ENCODE data around the gene CWC22. TPM values are rescaled to one million over a fixed set of nuclear protein-coding genes. Genes with fewer than 3 reads are reported as not detected.
A peak's percentile ranks its signal among the peaks of the same experiment; 100 is the strongest.

Gene CWC22
- total and polyA plus RNA-seq, 4 experiments from 2014 or later, result 18.1 to 31.1 (median 28.2) TPM

DNA sequence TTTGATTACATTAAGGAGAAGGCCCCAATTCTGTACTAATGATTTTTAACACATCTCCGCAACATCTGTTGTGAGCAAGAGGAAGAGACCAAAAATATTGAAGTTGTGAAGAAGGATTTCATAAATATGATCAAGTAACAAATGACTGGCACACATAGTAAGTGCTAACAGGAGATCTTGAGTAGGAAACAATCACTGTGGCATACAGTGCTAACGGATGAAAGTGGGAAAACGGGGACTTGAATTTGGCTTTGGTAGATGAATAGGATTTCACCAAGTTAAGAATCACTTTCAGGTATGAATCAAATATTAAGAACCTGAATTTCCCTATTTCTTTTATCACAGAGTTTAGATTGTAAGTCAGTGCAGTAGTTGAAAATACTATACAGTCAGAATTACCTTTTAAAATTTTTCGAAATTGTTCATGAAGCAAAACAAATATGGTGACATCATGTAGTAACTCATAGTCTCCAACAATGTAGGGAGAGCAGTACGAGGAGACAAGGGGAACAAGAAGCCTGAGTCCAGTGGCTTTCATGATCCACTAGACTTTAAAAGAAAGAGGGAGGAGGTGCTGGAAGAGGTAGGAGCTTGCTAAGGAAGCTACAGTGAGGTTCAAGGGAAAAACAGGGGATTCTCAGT is 16.3 kb downstream of the CWC22 start:
- intact Hi-C loops (cut with micrococcal nuclease), result no loop called here
- no peaks in the 10 kb centered on the region for H3K27me3 Mint-ChIP-seq
- POLR2A ChIA-PET (ENCODE audit: partially characterized antibody), result no interaction called here

DNA sequence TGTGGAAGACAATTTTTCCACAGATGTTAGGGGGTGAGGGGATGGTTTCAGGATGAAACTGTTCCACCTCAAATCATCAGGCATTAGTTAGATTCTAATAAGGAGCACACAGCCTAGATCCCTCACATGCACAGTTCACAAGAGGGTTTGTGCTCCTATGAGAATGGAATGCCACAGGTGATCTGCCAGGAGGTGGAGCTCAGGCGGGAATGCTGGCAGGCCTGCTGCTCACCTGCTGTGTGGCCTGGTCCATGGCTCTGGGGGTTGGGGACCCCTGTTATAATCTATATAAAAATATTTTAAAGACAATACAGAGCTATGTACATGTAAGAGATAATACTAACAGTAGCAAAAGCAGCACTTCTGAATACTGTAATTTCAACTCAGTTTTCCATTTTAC is 19.2 kb downstream of the CWC22 start:
- peaks cover 57% of the 10 kb centered on the region for H3K36me3 ChIP-seq (ENCODE audit: insufficient read depth, low read length)
- no peak overlapping the region for H3K4me3 Mint-ChIP-seq
- H3K27ac ChIP-seq (ENCODE audit: low read depth, low read length), result no peak overlapping the region
- ChIA-PET POLR2A (ENCODE audit: partially characterized antibody) (interaction anchor here (0.6 kb wide), 1 partner anchor 16 kb away, joined by 3 read pairs; no protein-coding TSS in a partner anchor), CTCF (ENCODE audit: partially characterized antibody) (no interaction called here)
- no peak overlapping the region for H3K27ac Mint-ChIP-seq
- peaks cover 70 to 78% of the 10 kb centered on the region in 2 donors for H3K36me3 Mint-ChIP-seq
- intact Hi-C loops (cut with micrococcal nuclease), result no loop called here
- H3K4me1 ChIP-seq (ENCODE audit: insufficient read depth, low read length), result peaks cover 14% of the 10 kb centered on the region
- no peak overlapping the region for H3K4me3 ChIP-seq (ENCODE audit: low read length in 2 of 2)
- no peaks in the 10 kb centered on the region for H3K27me3 ChIP-seq (ENCODE audit: insufficient read depth, low read length)
- no peak for DNase-seq
- no peaks in the 10 kb centered on the region for H3K9me3 Mint-ChIP-seq
- no peaks in the 10 kb centered on the region for H3K27me3 Mint-ChIP-seq
- H3K4me1 Mint-ChIP-seq, result peaks cover 19 to 28% (median 25%) of the 10 kb centered on the region in 4 donors
- H3K9me3 ChIP-seq (ENCODE audit: control insufficient read depth in 1 of 2, low read length in 2 of 2), result no peaks in the 10 kb centered on the region

More for the DNA sequence above, 16.3 kb downstream of the CWC22 start:
- H3K27ac Mint-ChIP-seq, result peak overlapping the region in 4 of 7 donors; percentile 1 to 39 (median 16)
- peaks cover 37% of the 10 kb centered on the region for H3K36me3 ChIP-seq (ENCODE audit: insufficient read depth, low read length)
- H3K4me3 ChIP-seq (ENCODE audit: low read length in 2 of 2), result no peak overlapping the region
- H3K4me1 Mint-ChIP-seq, result peaks cover 31 to 46% (median 39%) of the 10 kb centered on the region in 4 donors
- H3K27me3 ChIP-seq (ENCODE audit: insufficient read depth, low read length), result no peaks in the 10 kb centered on the region
- peaks cover 25% of the 10 kb centered on the region for H3K4me1 ChIP-seq (ENCODE audit: insufficient read depth, low read length)
- no peaks in the 10 kb centered on the region for H3K9me3 Mint-ChIP-seq
- H3K36me3 Mint-ChIP-seq, result peaks cover 47 to 57% of the 10 kb centered on the region in 2 donors
- H3K9me3 ChIP-seq (ENCODE audit: control insufficient read depth in 1 of 2, low read length in 2 of 2), result no peaks in the 10 kb centered on the region
- peak overlapping the region in 2 of 8 donors; percentile 15 to 29 for H3K4me3 Mint-ChIP-seq
- H3K27ac ChIP-seq (ENCODE audit: low read depth, low read length), result no peak overlapping the region
- DNase-seq, result no peak
- CTCF ChIA-PET (ENCODE audit: partially characterized antibody), result no interaction called here

DNA sequence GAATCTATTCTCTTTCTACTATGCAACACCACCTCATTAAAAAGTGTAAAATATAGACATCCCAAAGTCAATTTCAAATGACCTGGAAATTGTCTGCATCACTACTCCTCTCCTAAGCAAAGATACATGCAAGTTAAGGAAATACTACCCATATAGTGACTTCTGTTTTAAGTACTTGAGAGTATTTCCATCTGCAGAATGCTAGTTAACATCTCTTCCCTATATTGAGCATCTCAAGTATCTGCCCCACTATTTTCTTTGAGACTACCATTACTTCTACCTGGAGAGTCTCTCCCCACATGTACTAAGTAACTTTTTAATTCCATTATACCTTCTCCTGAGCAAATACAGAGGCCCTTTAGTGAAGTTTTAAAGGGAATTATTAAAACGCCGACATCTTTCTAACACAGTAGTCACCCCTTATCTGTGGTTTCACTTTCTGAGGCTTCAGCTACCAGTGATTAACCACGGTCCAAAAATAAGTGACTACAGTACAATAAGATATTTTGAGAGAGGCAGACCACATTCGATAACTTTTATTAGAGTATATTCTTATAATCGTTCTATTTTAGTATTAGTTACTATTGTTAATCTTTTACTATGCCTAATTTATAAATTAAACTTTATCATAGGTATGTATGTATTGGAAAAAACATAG is 21.8 kb downstream of the CWC22 start:
- Mint-ChIP-seq H3K27ac (no peak overlapping the region), H3K36me3 (peaks cover 70% of the 10 kb centered on the region in 2 donors), H3K27me3 (no peaks in the 10 kb centered on the region), H3K9me3 (no peaks in the 10 kb centered on the region), H3K4me3 (no peak overlapping the region), H3K4me1 (peaks cover 2 to 5% (median 2%) of the 10 kb centered on the region in 4 donors)
- intact Hi-C loops (cut with micrococcal nuclease), result no loop called here
- Histone ChIP-seq H3K27ac (ENCODE audit: low read depth, low read length) (no peak overlapping the region), H3K9me3 (ENCODE audit: control insufficient read depth in 1 of 2, low read length in 2 of 2) (no peaks in the 10 kb centered on the region), H3K27me3 (ENCODE audit: insufficient read depth, low read length) (no peaks in the 10 kb centered on the region), H3K4me3 (ENCODE audit: low read length in 2 of 2) (no peak overlapping the region), H3K4me1 (ENCODE audit: insufficient read depth, low read length) (no peaks in the 10 kb centered on the region), H3K36me3 (ENCODE audit: insufficient read depth, low read length) (peaks cover 53% of the 10 kb centered on the region)
- no peak for DNase-seq
- ChIA-PET CTCF (ENCODE audit: partially characterized antibody) (no interaction called here), POLR2A (ENCODE audit: partially characterized antibody) (no interaction called here)

DNA sequence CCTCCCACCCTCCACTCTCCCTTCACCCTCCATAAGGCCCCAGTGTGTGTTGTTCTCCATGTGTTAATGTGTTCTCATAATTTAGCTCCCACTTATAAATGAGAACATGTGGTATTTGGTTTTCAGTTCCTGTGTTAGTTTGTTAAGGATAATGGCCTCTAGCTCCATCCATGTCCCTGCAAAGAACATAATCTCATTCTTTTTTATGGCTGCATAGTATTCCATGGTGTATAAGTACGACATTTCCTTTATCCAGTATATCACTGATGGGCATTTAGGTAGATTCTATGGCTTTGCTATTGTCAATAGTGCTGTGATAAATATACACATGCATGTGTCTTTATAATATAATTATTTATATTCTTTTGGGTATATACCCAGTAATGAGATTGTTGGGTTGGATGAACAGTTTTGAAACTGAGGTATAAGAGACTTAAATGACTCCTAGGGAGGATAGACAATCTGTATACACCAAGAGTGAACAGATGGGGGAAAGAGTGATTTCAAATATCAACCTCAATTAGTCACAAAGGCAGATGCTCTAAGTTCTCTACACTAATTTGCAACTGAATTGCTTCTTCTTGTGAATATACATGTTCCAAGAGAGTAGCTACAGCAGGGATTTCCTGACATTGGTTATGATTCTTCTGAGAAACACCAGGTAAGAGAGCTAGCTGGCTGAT is 23.7 kb downstream of the CWC22 start:
- ChIA-PET CTCF (ENCODE audit: partially characterized antibody) (no interaction called here), POLR2A (ENCODE audit: partially characterized antibody) (no interaction called here)
- H3K4me1 Mint-ChIP-seq, result peaks cover 0 to 4% (median 0%) of the 10 kb centered on the region in 4 donors
- peaks cover 65% of the 10 kb centered on the region for H3K36me3 ChIP-seq (ENCODE audit: insufficient read depth, low read length)
- no peaks in the 10 kb centered on the region for H3K4me1 ChIP-seq (ENCODE audit: insufficient read depth, low read length)
- peaks cover 76 to 78% of the 10 kb centered on the region in 2 donors for H3K36me3 Mint-ChIP-seq
- H3K27ac Mint-ChIP-seq, result no peak overlapping the region
- intact Hi-C loops (cut with micrococcal nuclease), result no loop called here
- no peak overlapping the region for H3K4me3 Mint-ChIP-seq
- no peak overlapping the region for H3K27ac ChIP-seq (ENCODE audit: low read depth, low read length)
- no peaks in the 10 kb centered on the region for H3K9me3 ChIP-seq (ENCODE audit: control insufficient read depth in 1 of 2, low read length in 2 of 2)
- H3K9me3 Mint-ChIP-seq, result no peaks in the 10 kb centered on the region
- H3K27me3 Mint-ChIP-seq, result no peaks in the 10 kb centered on the region
- no peaks in the 10 kb centered on the region for H3K27me3 ChIP-seq (ENCODE audit: insufficient read depth, low read length)
- no peak overlapping the region for H3K4me3 ChIP-seq (ENCODE audit: low read length in 2 of 2)
- DNase-seq, result no peak

DNA sequence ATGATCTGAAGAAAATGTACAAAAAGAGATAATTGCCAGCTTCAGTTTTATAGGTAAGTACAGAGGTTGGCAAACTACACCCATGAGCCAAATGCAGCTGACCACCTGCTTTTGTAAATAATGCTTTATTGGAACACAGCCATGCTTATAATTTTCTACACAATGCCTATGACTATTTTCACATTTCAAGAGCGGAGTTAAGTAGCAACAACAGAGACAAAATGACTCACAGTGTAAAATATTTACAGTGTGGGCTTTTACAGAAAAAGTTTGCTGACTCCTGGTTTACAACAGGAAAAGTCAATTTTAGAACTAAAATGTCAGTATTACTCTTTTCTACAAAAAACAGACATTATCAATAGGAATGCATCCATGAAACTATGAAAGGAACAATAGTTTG is 26.0 kb downstream of the CWC22 start:
- peaks cover 69 to 76% of the 10 kb centered on the region in 2 donors for H3K36me3 Mint-ChIP-seq
- Histone ChIP-seq H3K4me3 (ENCODE audit: low read length in 2 of 2) (no peak overlapping the region), H3K27ac (ENCODE audit: low read depth, low read length) (no peak overlapping the region), H3K36me3 (ENCODE audit: insufficient read depth, low read length) (peaks cover 48% of the 10 kb centered on the region), H3K9me3 (ENCODE audit: control insufficient read depth in 1 of 2, low read length in 2 of 2) (no peaks in the 10 kb centered on the region), H3K4me1 (ENCODE audit: insufficient read depth, low read length) (no peaks in the 10 kb centered on the region), H3K27me3 (ENCODE audit: insufficient read depth, low read length) (no peaks in the 10 kb centered on the region)
- H3K4me1 Mint-ChIP-seq, result peaks cover 0 to 4% (median under 1%) of the 10 kb centered on the region in 4 donors
- ChIA-PET POLR2A (ENCODE audit: partially characterized antibody) (no interaction called here), CTCF (ENCODE audit: partially characterized antibody) (no interaction called here)
- intact Hi-C loops (cut with micrococcal nuclease), result no loop called here
- H3K27me3 Mint-ChIP-seq, result no peaks in the 10 kb centered on the region
- no peak for DNase-seq
- no peaks in the 10 kb centered on the region for H3K9me3 Mint-ChIP-seq
- H3K4me3 Mint-ChIP-seq, result no peak overlapping the region
- H3K27ac Mint-ChIP-seq, result peak overlapping the region in 1 of 7 donors; percentile 37

DNA sequence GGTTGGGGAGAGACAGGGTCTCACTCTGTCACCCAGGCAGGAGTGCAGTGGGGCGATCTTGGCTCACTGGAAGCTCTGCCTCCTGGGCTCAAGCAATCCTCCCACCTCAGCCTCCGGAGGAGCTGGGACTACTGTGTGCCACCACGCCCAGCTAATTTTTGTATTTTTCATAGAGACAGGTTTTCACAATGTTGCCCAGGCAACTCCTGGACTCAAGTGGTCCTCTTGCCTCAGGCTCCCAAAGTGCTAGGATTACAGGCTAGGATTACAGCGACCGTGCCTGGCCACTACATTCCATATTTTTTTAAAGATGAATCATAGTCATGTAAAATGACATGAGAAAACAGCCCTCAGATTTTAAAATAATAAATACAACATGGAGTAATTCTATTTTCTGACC is 32.3 kb downstream of the CWC22 start:
- intact Hi-C loops (cut with micrococcal nuclease), result no loop called here
- H3K27ac ChIP-seq (ENCODE audit: low read depth, low read length), result no peak overlapping the region
- Mint-ChIP-seq H3K4me1 (peaks cover 0 to 13% (median 2%) of the 10 kb centered on the region in 4 donors), H3K36me3 (peaks cover 49 to 55% of the 10 kb centered on the region in 2 donors), H3K27ac (no peak overlapping the region), H3K9me3 (no peaks in the 10 kb centered on the region), H3K27me3 (no peaks in the 10 kb centered on the region), H3K4me3 (no peak overlapping the region)
- H3K9me3 ChIP-seq (ENCODE audit: control insufficient read depth in 1 of 2, low read length in 2 of 2), result no peaks in the 10 kb centered on the region
- ChIA-PET CTCF (ENCODE audit: partially characterized antibody) (no interaction called here), POLR2A (ENCODE audit: partially characterized antibody) (no interaction called here)
- H3K36me3 ChIP-seq (ENCODE audit: insufficient read depth, low read length), result peaks cover 19% of the 10 kb centered on the region
- no peaks in the 10 kb centered on the region for H3K27me3 ChIP-seq (ENCODE audit: insufficient read depth, low read length)
- no peak overlapping the region for H3K4me3 ChIP-seq (ENCODE audit: low read length in 2 of 2)
- H3K4me1 ChIP-seq (ENCODE audit: insufficient read depth, low read length), result no peaks in the 10 kb centered on the region
- DNase-seq, result no peak

DNA sequence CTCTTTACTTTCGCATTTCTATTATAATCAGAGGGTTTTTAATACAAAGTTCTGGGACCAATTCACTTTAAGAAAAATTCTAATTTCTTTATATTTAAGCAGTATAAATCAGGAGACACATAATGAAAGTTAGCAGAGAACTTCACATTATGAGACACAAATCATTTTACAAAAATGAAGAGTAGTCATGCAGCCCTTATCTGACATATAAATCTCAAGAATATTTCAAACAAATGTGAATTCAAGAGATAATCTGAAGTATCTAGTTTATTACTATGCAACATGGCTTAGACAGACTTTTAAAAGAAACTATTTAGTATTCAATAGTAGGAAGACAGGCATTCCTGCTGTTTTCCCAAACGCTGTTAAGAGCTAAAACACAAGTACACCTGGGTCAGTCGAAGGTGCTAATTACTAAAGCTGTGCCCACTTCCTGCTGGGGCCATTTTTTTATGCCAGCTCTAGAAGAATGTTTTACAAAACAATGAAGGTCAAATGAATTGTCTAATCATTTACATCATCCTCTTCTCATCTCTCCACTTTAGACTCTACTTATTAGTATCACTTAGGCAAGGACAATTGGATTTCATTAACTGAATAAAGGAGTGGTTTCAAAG is 40.2 kb downstream of the CWC22 start:
- Histone ChIP-seq H3K27ac (ENCODE audit: low read depth, low read length) (no peak overlapping the region), H3K4me1 (ENCODE audit: insufficient read depth, low read length) (no peaks in the 10 kb centered on the region), H3K27me3 (ENCODE audit: insufficient read depth, low read length) (no peaks in the 10 kb centered on the region), H3K36me3 (ENCODE audit: insufficient read depth, low read length) (peaks cover 32% of the 10 kb centered on the region), H3K9me3 (ENCODE audit: control insufficient read depth in 1 of 2, low read length in 2 of 2) (no peaks in the 10 kb centered on the region), H3K4me3 (ENCODE audit: low read length in 2 of 2) (no peak overlapping the region)
- intact Hi-C loops (cut with micrococcal nuclease), result no loop called here
- H3K4me1 Mint-ChIP-seq, result peaks cover 0 to 1% (median 0%) of the 10 kb centered on the region in 4 donors
- H3K27ac Mint-ChIP-seq, result no peak overlapping the region
- H3K36me3 Mint-ChIP-seq, result peaks cover 61 to 65% of the 10 kb centered on the region in 2 donors
- no peaks in the 10 kb centered on the region for H3K9me3 Mint-ChIP-seq
- ChIA-PET CTCF (ENCODE audit: partially characterized antibody) (no interaction called here), POLR2A (ENCODE audit: partially characterized antibody) (no interaction called here)
- no peak overlapping the region for H3K4me3 Mint-ChIP-seq
- H3K27me3 Mint-ChIP-seq, result no peaks in the 10 kb centered on the region
- DNase-seq, result no peak
